K562 (cell line): Measurements from ENCODE around the gene KIF5A. TPM values are rescaled to one million over a fixed set of nuclear protein-coding genes. Genes with fewer than 3 reads are reported as not detected.

Experiments
- CCNT2 ChIP-seq: IDR thresholded peaks from 2 replicates; pipeline ENCODE4 v1.6.1; 2011; ENCODE audit warnings: borderline replicate concordance, low read depth, mild to moderate bottlenecking, moderate library complexity, mixed read lengths, low read length; ENCODE audit not compliant: insufficient read length; ENCODE audit errors: extremely low read depth
- CHD1 ChIP-seq: fragments of 200-600 bp; sonication (generic); IDR thresholded peaks from one replicate; pipeline ENCODE4 v1.6.1; 2012; ENCODE audit warnings: mild to moderate bottlenecking, moderate library complexity, low read length, inconsistent platforms
- DPF2 ChIP-seq: fragments of 450-650 bp; IDR thresholded peaks from 2 replicates; pipeline ENCODE4 v1.6.1; 2016
- EP300 ChIP-seq: IDR thresholded peaks from 2 replicates; pipeline ENCODE4 v1.6.1; 2012; ENCODE audit warnings: low read length, improper control_type of control experiment
- GATA2 ChIP-seq: sonication (generic); formaldehyde crosslinking; IDR thresholded peaks from 2 replicates; pipeline ENCODE4 v1.4.0; 2020; ENCODE audit warnings: mild to moderate bottlenecking, missing genetic modification reagents
- GTF2B ChIP-seq: IDR thresholded peaks from 2 replicates; pipeline ENCODE4 v1.6.1; 2011; ENCODE audit not compliant: insufficient read length; ENCODE audit errors: extremely low read depth
- HDAC3 ChIP-seq: fragments of 450-650 bp; IDR thresholded peaks from 2 replicates; pipeline ENCODE4 v1.6.1; 2018; ENCODE audit warnings: borderline replicate concordance, mild to moderate bottlenecking, moderate library complexity; ENCODE audit not compliant: partially characterized antibody
- NR1H2 ChIP-seq: sonication (generic); formaldehyde crosslinking; IDR thresholded peaks from 2 replicates; pipeline ENCODE4 v1.4.0; 2020; ENCODE audit warnings: mild to moderate bottlenecking, missing genetic modification reagents
- SMAD1 ChIP-seq: fragments of 150-350 bp; IDR thresholded peaks from 2 replicates; pipeline ENCODE4 v1.6.1; 2014; ENCODE audit warnings: low read length, low read depth; ENCODE audit not compliant: partially characterized antibody
- SMAD4 ChIP-seq: fragments of 250-450 bp; sonication (Bioruptor Pico); conservative IDR thresholded peaks from 2 replicates; pipeline ENCODE4 v1.8.0; 2021; ENCODE audit warnings: inconsistent platforms, mild to moderate bottlenecking, moderate library complexity
- SRSF7 ChIP-seq: fragments of 200-400 bp; formaldehyde crosslinking; optimal IDR thresholded peaks from 2 replicates; pipeline ENCODE3; 2017; ENCODE audit warnings: mild to moderate bottlenecking, low read depth, low read length
- TAL1 ChIP-seq: fragments of 450-650 bp; IDR thresholded peaks from 2 replicates; pipeline ENCODE4 v1.6.1; 2016; ENCODE audit warnings: mild to moderate bottlenecking
- ZKSCAN3 ChIP-seq: fragments of 250-450 bp; sonication (Bioruptor Pico); IDR thresholded peaks from 2 replicates; pipeline ENCODE4 v1.4.0; 2020
- ZNF121 ChIP-seq: sonication (generic); formaldehyde crosslinking; conservative IDR thresholded peaks from 2 replicates; pipeline ENCODE4 v1.8.0; 2022; ENCODE audit warnings: missing genetic modification reagents
- ZNF224 ChIP-seq: sonication (generic); formaldehyde crosslinking; IDR thresholded peaks from 2 replicates; pipeline ENCODE4 v1.8.0; 2022; ENCODE audit warnings: mild to moderate bottlenecking, missing genetic modification reagents
- ZNF239 ChIP-seq: fragments of 250-450 bp; sonication (Bioruptor Pico); IDR thresholded peaks from 2 replicates; pipeline ENCODE4 v1.4.0; 2020; ENCODE audit warnings: mild to moderate bottlenecking
- ZNF280A ChIP-seq: fragments of 450-650 bp; IDR thresholded peaks from 2 replicates; pipeline ENCODE4 v1.6.1; 2018; ENCODE audit warnings: mild to moderate bottlenecking, low read depth; ENCODE audit not compliant: partially characterized antibody
- ZNF695 ChIP-seq: fragments of 450-650 bp; formaldehyde crosslinking; IDR thresholded peaks from 2 replicates; pipeline ENCODE4 v1.4.0; 2020; ENCODE audit warnings: mild to moderate bottlenecking, moderate library complexity
- ZSCAN32 ChIP-seq: fragments of 450-650 bp; formaldehyde crosslinking; IDR thresholded peaks from 2 replicates; pipeline ENCODE4 v1.4.0; 2020; ENCODE audit warnings: mild to moderate bottlenecking, moderate library complexity
- polyA plus RNA-seq, 8 experiments: library from polyadenylated mRNA; depleted of rRNA in 4 of 8; stranded (reverse) in 5 of 8; unstranded in 3 of 8; fragments of >200 nt; fragmentation: Nextera tagmentation in 2 of 8; fragmentation: Illumina TruSeq in 1 of 8; extraction: Ambion mirVana in 2 of 8; extraction: Trizol in 1 of 8; gene quantifications; 2 replicates each; pipeline versions ENCODE4 v1.2.1 to v1.2.3, GENCODE V29; 2011 to 2014; ENCODE audit warnings: inconsistent platforms in 1 of 8, missing spikeins in 1 of 8
- total RNA-seq, 7 experiments: library from RNA; depleted of rRNA in 6 of 7; stranded (reverse); fragments of >200 nt in 6 of 7; fragmentation: Illumina TruSeq in 2 of 7; extraction: Trizol in 2 of 7; gene quantifications; 2 replicates each; pipeline versions ENCODE4 v1.2.1 to v1.2.3, GENCODE V29; 2011 to 2021; ENCODE audit warnings: low replicate concordance in 1 of 7
- TF ChIP-seq, protein P1 (sequence below): fragments of 450-650 bp; IDR thresholded peaks from 2 replicates; pipeline ENCODE4 v1.7.0; 2016; ENCODE audit warnings: borderline replicate concordance
- TF ChIP-seq, protein P2 (sequence below): conservative IDR thresholded peaks from 2 replicates; pipeline ENCODE4 v1.6.1; 2011; ENCODE audit warnings: low read depth, mild to moderate bottlenecking, low read length; ENCODE audit not compliant: control insufficient read depth

The KIF5A gene
- total and polyA plus RNA-seq, 9 of the 15 experiments (the other 6 are each of a cell fraction or from before 2014, with no cell fraction given), result 3.4 to 17.7 (median 8.0) TPM

GRCh38 chr12:57522011-57522886 is 27.6 kb upstream of the KIF5A start, which contains the start of gene MBD6 (continued):
- TF ChIP-seq, protein P1, sequence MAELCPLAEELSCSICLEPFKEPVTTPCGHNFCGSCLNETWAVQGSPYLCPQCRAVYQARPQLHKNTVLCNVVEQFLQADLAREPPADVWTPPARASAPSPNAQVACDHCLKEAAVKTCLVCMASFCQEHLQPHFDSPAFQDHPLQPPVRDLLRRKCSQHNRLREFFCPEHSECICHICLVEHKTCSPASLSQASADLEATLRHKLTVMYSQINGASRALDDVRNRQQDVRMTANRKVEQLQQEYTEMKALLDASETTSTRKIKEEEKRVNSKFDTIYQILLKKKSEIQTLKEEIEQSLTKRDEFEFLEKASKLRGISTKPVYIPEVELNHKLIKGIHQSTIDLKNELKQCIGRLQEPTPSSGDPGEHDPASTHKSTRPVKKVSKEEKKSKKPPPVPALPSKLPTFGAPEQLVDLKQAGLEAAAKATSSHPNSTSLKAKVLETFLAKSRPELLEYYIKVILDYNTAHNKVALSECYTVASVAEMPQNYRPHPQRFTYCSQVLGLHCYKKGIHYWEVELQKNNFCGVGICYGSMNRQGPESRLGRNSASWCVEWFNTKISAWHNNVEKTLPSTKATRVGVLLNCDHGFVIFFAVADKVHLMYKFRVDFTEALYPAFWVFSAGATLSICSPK, result peak; percentile 43; the same call in 1 of the 2 replicates
- TF ChIP-seq ZSCAN32 (CRISPR knock-in tag) (0 out of 2 replicates have a peak, but pooled peaks have one; percentile 25), SMAD4 (CRISPR knock-in tag) (peak; percentile 81; the same call in 1 of the 2 replicates), ZKSCAN3 (CRISPR knock-in tag) (no peak), SMAD1 (no peak), HDAC3 (peak; percentile 37), GTF2B (no peak), SRSF7 (no peak), ZNF224 (CRISPR knock-in tag) (no peak), ZNF239 (CRISPR knock-in tag) (no peak), NR1H2 (CRISPR knock-in tag) (no peak), DPF2 (peak; percentile 72), ZNF121 (CRISPR knock-in tag) (no peak), TAL1 (0 out of 2 replicates have a peak, but pooled peaks have one; percentile 31), ZNF280A (no peak), EP300 (peak; percentile 44; the same call in 1 of the 2 replicates), CHD1 (peak; percentile 50), CCNT2 (peak; percentile 91), ZNF695 (CRISPR knock-in tag) (no peak), GATA2 (CRISPR knock-in tag) (no peak)
- TF ChIP-seq, protein P2, sequence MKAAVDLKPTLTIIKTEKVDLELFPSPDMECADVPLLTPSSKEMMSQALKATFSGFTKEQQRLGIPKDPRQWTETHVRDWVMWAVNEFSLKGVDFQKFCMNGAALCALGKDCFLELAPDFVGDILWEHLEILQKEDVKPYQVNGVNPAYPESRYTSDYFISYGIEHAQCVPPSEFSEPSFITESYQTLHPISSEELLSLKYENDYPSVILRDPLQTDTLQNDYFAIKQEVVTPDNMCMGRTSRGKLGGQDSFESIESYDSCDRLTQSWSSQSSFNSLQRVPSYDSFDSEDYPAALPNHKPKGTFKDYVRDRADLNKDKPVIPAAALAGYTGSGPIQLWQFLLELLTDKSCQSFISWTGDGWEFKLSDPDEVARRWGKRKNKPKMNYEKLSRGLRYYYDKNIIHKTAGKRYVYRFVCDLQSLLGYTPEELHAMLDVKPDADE, result peak; percentile 71
